ENCODE results near the gene SLIT1. TPM values are rescaled to one million over a fixed set of nuclear protein-coding genes. Genes with fewer than 3 reads are reported as not detected.

Gene SLIT1
- polyA plus RNA-seq, 1 donor (not counting 4 experiments of a cell fraction or from before 2014, with no cell fraction given) = 0.01 TPM

- Histone ChIP-seq H3K27ac (ENCODE audit: control insufficient read depth, insufficient read depth, low read length) (no peak overlapping the region), H3K9me3 (ENCODE audit: control insufficient read depth, low read depth, low read length) (no peaks in the 10 kb centered on the region), H3K9ac (ENCODE audit: control insufficient read depth, extremely low read depth, insufficient read depth, low read length) (no peak overlapping the region), H3K4me3 (ENCODE audit: control insufficient read depth in 2 of 3, extremely low read depth in 1 of 3, insufficient read depth in 2 of 3, low read depth in 1 of 3, low read length in 3 of 3) (no peak overlapping the region), H4K20me1 (ENCODE audit: control insufficient read depth, extremely low read depth, insufficient read depth, low read length) (peaks cover 6% of the 10 kb centered on the region), H3K36me3 (ENCODE audit: control insufficient read depth in 2 of 2, extremely low read depth in 1 of 2, insufficient read depth in 2 of 2, low read length in 2 of 2) (no peaks in the 10 kb centered on the region), H3K9me1 (ENCODE audit: control insufficient read depth, extremely low read depth, insufficient read depth, low read length) (peaks cover 3% of the 10 kb centered on the region), H3K4me2 (ENCODE audit: control insufficient read depth, extremely low read depth, insufficient read depth, low read depth, low read length) (no peak overlapping the region), H3K4me1 (ENCODE audit: control insufficient read depth, extremely low read depth, insufficient read depth, low read length) (no peaks in the 10 kb centered on the region), H3K79me2 (ENCODE audit: control insufficient read depth, insufficient read depth, low read length) (no peaks in the 10 kb centered on the region), H2AFZ (ENCODE audit: control insufficient read depth, low read length) (no peak overlapping the region), H3K27me3 (ENCODE audit: control insufficient read depth, extremely low read depth, insufficient read depth, low read length) (peaks cover 39% of the 10 kb centered on the region)
- dilution Hi-C loops (cut with MboI; ENCODE audit: extremely low pct_ligation_motif_present, low sequenced_read_pairs) = no loop called here
- no peak for FAIRE-seq
- no peak for DNase-seq (ENCODE audit: low read depth, low spot score)
- TF ChIP-seq EZH2 (IDR thresholded peaks at IDR 0.05; ENCODE audit: low read length) = no peak
- TF ChIP-seq CTCF (optimal IDR thresholded peaks at IDR 0.05 in 1 of 3, IDR thresholded peaks at IDR 0.05 in 1 of 3, conservative IDR thresholded peaks at IDR 0.05 in 1 of 3; ENCODE audit: extremely low read depth in 1 of 3, insufficient read depth in 2 of 3, low read length in 3 of 3) = no peak
These were observed 107.4 kb downstream of the SLIT1 start for GRCh38 chr10:97078261-97078937.

- H3K4me3 ChIP-seq (ENCODE audit: control insufficient read depth in 2 of 3, extremely low read depth in 1 of 3, insufficient read depth in 2 of 3, low read depth in 1 of 3, low read length in 3 of 3) = no peak overlapping the region
- H3K36me3 ChIP-seq (ENCODE audit: control insufficient read depth in 2 of 2, extremely low read depth in 1 of 2, insufficient read depth in 2 of 2, low read length in 2 of 2) = no peaks in the 10 kb centered on the region
- H3K79me2 ChIP-seq (ENCODE audit: control insufficient read depth, insufficient read depth, low read length) = no peaks in the 10 kb centered on the region
- H3K9me1 ChIP-seq (ENCODE audit: control insufficient read depth, extremely low read depth, insufficient read depth, low read length) = peaks cover under 1% of the 10 kb centered on the region
- H3K9me3 ChIP-seq (ENCODE audit: control insufficient read depth, low read depth, low read length) = no peaks in the 10 kb centered on the region
- no peak overlapping the region for H3K4me2 ChIP-seq (ENCODE audit: control insufficient read depth, extremely low read depth, insufficient read depth, low read depth, low read length)
- no peak for DNase-seq (ENCODE audit: low read depth, low spot score)
- peaks cover 46% of the 10 kb centered on the region for H3K27me3 ChIP-seq (ENCODE audit: control insufficient read depth, extremely low read depth, insufficient read depth, low read length)
- FAIRE-seq = no peak
- no peak overlapping the region for H3K9ac ChIP-seq (ENCODE audit: control insufficient read depth, extremely low read depth, insufficient read depth, low read length)
- dilution Hi-C loops (cut with MboI; ENCODE audit: extremely low pct_ligation_motif_present, low sequenced_read_pairs) = no loop called here
- TF ChIP-seq EZH2 (IDR thresholded peaks at IDR 0.05; ENCODE audit: low read length) (no peak), CTCF (optimal IDR thresholded peaks at IDR 0.05 in 1 of 3, IDR thresholded peaks at IDR 0.05 in 1 of 3, conservative IDR thresholded peaks at IDR 0.05 in 1 of 3; ENCODE audit: extremely low read depth in 1 of 3, insufficient read depth in 2 of 3, low read length in 3 of 3) (no peak)
- H4K20me1 ChIP-seq (ENCODE audit: control insufficient read depth, extremely low read depth, insufficient read depth, low read length) = peaks cover 6% of the 10 kb centered on the region
- no peaks in the 10 kb centered on the region for H3K4me1 ChIP-seq (ENCODE audit: control insufficient read depth, extremely low read depth, insufficient read depth, low read length)
- H2AFZ ChIP-seq (ENCODE audit: control insufficient read depth, low read length) = no peak overlapping the region
- H3K27ac ChIP-seq (ENCODE audit: control insufficient read depth, insufficient read depth, low read length) = no peak overlapping the region
These were observed 109.0 kb downstream of the SLIT1 start for GRCh38 chr10:97076781-97077180.

Data from keratinocyte (primary cell).